Measurements from ENCODE around the gene FALEC. TPM values are rescaled to one million over a fixed set of nuclear protein-coding genes. Genes with fewer than 3 reads are reported as not detected.

The FALEC gene
- total and polyA plus RNA-seq, 9 of the 15 experiments (the other 6 are each of a cell fraction or from before 2014, with no cell fraction given), result 0.15 to 1.8 (median 0.53) TPM; not detected in 5

GRCh38 chr1:150552911-150553289 lies 37.3 kb downstream of the FALEC start:
- no TSS peak for BruUV-seq (replicated peaks)
- no peaks in the 10 kb centered on the region for H3K9me1 ChIP-seq (ENCODE audit: control insufficient read depth, insufficient read depth, low read length)
- H3K9ac ChIP-seq (ENCODE audit: insufficient read depth in 1 of 2, low read depth in 2 of 2, low read length in 2 of 2), result peak overlapping the region in 1 of 2 experiments; percentile 84
- POLR2A ChIA-PET, result interaction anchor here (1.0 to 2.7 kb wide), 5 partner anchors 7 to 221 kb away, joined by 3 to 21 read pairs (median 10); no protein-coding TSS in a partner anchor
- CTCF ChIA-PET (ENCODE audit: low intra/inter-chr PET ratio), result no interaction called here
- H3K27ac ChIP-seq (ENCODE audit: extremely low read depth, low read depth, low read length), result peak overlapping the region; percentile 77
- in situ Hi-C loops (cut with MboI) (no loop called here), intact Hi-C loops (cut with micrococcal nuclease) (loop anchor here (2.0 kb wide), 1 partner anchor 20 kb away; no protein-coding TSS in a partner anchor)
- H3K36me3 ChIP-seq (ENCODE audit: control insufficient read depth, insufficient read depth, low read length), result peaks cover 60% of the 10 kb centered on the region
- 70% methylated on average over 9 of the region's 12 CpGs for WGBS (ENCODE audit: insufficient coverage, low coverage, missing lambda C conversion rate)
- H3K79me2 ChIP-seq (ENCODE audit: control insufficient read depth, insufficient read depth, low read length), result peaks cover 81% of the 10 kb centered on the region
- no peak overlapping the region for H3K4me3 ChIP-seq
- H2AFZ ChIP-seq (ENCODE audit: low read depth, low read length), result no peak overlapping the region
- no peak for FAIRE-seq
- peaks cover 28 to 81% of the 10 kb centered on the region in 2 experiments for H3K4me1 ChIP-seq (replicated peaks in 1 of 2; ENCODE audit: control insufficient read depth in 2 of 2, insufficient read depth in 2 of 2, low read length in 2 of 2)
- no peaks in the 10 kb centered on the region for H3K9me3 ChIP-seq (replicated peaks; ENCODE audit: control insufficient read depth, insufficient read depth, low read depth, low read length)
- peak overlapping the region; percentile 95 for H3K4me2 ChIP-seq (ENCODE audit: insufficient read depth, low read length)
- no peak for DNase-seq (ENCODE audit: extremely low read depth in 1 of 4, low spot score in 3 of 4)
- TF ChIP-seq KHSRP (IDR thresholded peaks at IDR 0.05) (no peak), FOXA3 (CRISPR knock-in tag; conservative IDR thresholded peaks at IDR 0.05 in 1 of 2, IDR thresholded peaks at IDR 0.05 in 1 of 2) (peak in 1 of 2 experiments; percentile 45; a peak in 1 of 4 replicates)
- ATAC-seq, result no peak
- H3K27me3 ChIP-seq (ENCODE audit: control insufficient read depth in 2 of 2, insufficient read depth in 2 of 2, low read length in 2 of 2), result no peaks in the 10 kb centered on the region
- peaks cover 9% of the 10 kb centered on the region for H4K20me1 ChIP-seq (replicated peaks; ENCODE audit: control insufficient read depth, insufficient read depth, low read length)

- H3K36me3 ChIP-seq (ENCODE audit: control insufficient read depth, insufficient read depth, low read length), result peaks cover 67% of the 10 kb centered on the region
- H3K4me2 ChIP-seq (ENCODE audit: insufficient read depth, low read length), result no peak overlapping the region
- POLR2A ChIA-PET, result interaction anchor here (0.5 to 2.7 kb wide), 6 partner anchors 9 to 296 kb away, joined by 3 to 10 read pairs (median 3); partner anchors contain the start of gene CA14
- FAIRE-seq (no peak), DNase-seq (ENCODE audit: extremely low read depth in 1 of 4, low spot score in 3 of 4) (no peak), ATAC-seq (no peak)
- H3K27me3 ChIP-seq (ENCODE audit: control insufficient read depth in 2 of 2, insufficient read depth in 2 of 2, low read length in 2 of 2), result no peaks in the 10 kb centered on the region
- peaks cover 28 to 83% of the 10 kb centered on the region in 2 experiments for H3K4me1 ChIP-seq (replicated peaks in 1 of 2; ENCODE audit: control insufficient read depth in 2 of 2, insufficient read depth in 2 of 2, low read length in 2 of 2)
- H3K4me3 ChIP-seq, result no peak overlapping the region
- WGBS (ENCODE audit: insufficient coverage, low coverage, missing lambda C conversion rate), result 95% methylated on average over 21 of the region's 23 CpGs
- intact Hi-C loops (cut with micrococcal nuclease), result loop anchor here (2.0 kb wide), 1 partner anchor 21 kb away; no protein-coding TSS in a partner anchor
- CTCF ChIA-PET (ENCODE audit: low intra/inter-chr PET ratio), result no interaction called here
- peak overlapping the region; percentile 77; the same call in 2 of the 3 replicates for H3K27ac ChIP-seq (ENCODE audit: extremely low read depth, low read depth, low read length)
- no peaks in the 10 kb centered on the region for H3K9me3 ChIP-seq (replicated peaks; ENCODE audit: control insufficient read depth, insufficient read depth, low read depth, low read length)
- peaks cover 77% of the 10 kb centered on the region for H3K79me2 ChIP-seq (ENCODE audit: control insufficient read depth, insufficient read depth, low read length)
- H3K9me1 ChIP-seq (ENCODE audit: control insufficient read depth, insufficient read depth, low read length), result no peaks in the 10 kb centered on the region
- H3K9ac ChIP-seq (ENCODE audit: insufficient read depth in 1 of 2, low read depth in 2 of 2, low read length in 2 of 2), result peak overlapping the region in 1 of 2 experiments; percentile 84; a peak in 3 of 4 replicates
- peaks cover 9% of the 10 kb centered on the region for H4K20me1 ChIP-seq (replicated peaks; ENCODE audit: control insufficient read depth, insufficient read depth, low read length)
- in situ Hi-C loops (cut with MboI), result no loop called here
- BruUV-seq (replicated peaks), result no TSS peak
- no peak overlapping the region for H2AFZ ChIP-seq (ENCODE audit: low read depth, low read length)
- TF ChIP-seq LARP7 (IDR thresholded peaks at IDR 0.05), result no peak
- TF ChIP-seq POLR2AphosphoS2 (IDR thresholded peaks at IDR 0.05; ENCODE audit: low read length), result peak; percentile 13; the same call in 1 of the 2 replicates
- peak; percentile 32 for TF ChIP-seq POLR2B (IDR thresholded peaks at IDR 0.05; ENCODE audit: low read depth, partially characterized antibody)
- peak; percentile 54; the same call in 1 of the 2 replicates for TF ChIP-seq SUPT5H (IDR thresholded peaks at IDR 0.05)
- TF ChIP-seq HMGN3 (IDR thresholded peaks at IDR 0.05; ENCODE audit: borderline replicate concordance, extremely low read depth, insufficient read length, low read depth, low read length), result no peak
- TF ChIP-seq JUND (IDR thresholded peaks at IDR 0.05; ENCODE audit: borderline replicate concordance, low read depth, low read length), result no peak
- TF ChIP-seq JUND (tag; IDR thresholded peaks at IDR 0.05; ENCODE audit: borderline replicate concordance, low read depth, low read length), result no peak
- no peak for TF ChIP-seq GTF3C2 (IDR thresholded peaks at IDR 0.05; ENCODE audit: borderline replicate concordance, extremely low read depth, insufficient read length)
- TF ChIP-seq POLR2AphosphoS5 (IDR thresholded peaks at IDR 0.05; ENCODE audit: control insufficient read depth, insufficient read depth, low read depth, low read length), result 0 out of 2 replicates have a peak, but pooled peaks have one; percentile 22
- no peak for TF ChIP-seq CAMTA2 (CRISPR knock-in tag; conservative IDR thresholded peaks at IDR 0.05)
- TF ChIP-seq ZNF583 (CRISPR knock-in tag; IDR thresholded peaks at IDR 0.05), result no peak
Measured at GRCh38 chr1:150553392-150554085, 38.0 kb downstream of the FALEC start.

Data from K562 (cell line).